Activated naive CD4-positive, alpha-beta T cell (primary cell): ENCODE results near the gene ZBTB40.

Experiments used
- DNase-seq, 4 experiments: peaks; one replicate each; lab custom pipeline; 2025; lab: John Stamatoyannopoulos, UW

ZBTB40 gene

DNA sequence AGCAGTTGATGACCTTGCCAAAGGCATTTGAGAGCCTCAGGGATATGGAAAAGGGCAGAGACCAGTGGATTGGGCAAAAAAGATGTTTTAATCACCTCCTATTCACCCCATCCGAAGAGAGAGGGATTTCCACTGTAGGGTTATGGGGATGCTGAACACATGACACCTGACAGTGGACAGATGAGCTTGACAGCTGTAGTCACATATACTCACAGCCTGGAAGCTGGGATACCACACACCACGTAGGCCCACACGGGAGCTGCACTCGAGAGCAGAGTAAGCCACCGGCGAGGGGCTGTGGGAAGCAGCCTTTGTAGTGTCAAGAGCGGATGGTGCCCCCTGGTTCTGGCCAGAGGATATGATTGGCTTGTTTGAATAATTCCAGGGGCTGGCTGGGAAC is 20.0 kb downstream of the ZBTB40 start:
- no peak for DNase-seq

DNA sequence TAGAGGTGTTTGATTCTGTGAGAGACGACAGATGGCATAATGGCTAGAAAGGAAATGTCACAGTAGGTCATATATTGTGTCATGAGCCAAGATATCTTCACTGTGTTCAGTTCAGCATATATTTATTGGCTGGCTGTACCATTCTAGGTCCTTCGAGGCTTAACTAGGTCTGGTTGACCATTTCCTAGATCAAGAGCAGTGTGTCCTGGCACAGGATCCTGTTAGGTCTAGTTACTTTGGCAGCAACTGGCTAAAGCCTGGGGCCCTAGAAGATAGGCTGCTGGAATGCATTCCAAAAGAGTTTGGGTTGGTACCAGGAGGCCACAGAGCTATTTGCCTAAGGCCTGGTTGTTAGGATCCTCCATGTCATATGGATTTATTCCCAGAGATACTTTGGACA is 20.9 kb downstream of the ZBTB40 start:
- DNase-seq = no peak

DNA sequence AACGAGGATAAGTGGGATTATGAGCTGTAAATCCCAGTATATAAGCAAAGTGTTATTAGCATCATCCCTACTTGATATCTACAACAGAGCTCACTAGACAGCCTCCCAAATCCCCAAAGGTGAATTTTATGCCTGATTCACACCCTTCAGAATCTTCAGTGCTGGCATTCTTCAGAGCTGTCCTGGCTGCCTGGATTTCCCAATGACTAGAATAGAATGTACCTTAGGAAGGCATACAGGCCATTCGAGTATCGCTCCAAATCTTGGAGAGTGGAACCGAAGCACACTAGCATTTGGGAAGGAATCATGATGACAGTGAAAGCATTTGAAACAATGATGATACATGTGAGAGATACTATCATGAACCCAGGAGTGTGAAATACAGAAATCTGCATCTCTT is 22.3 kb downstream of the ZBTB40 start:
- DNase-seq = no peak

DNA sequence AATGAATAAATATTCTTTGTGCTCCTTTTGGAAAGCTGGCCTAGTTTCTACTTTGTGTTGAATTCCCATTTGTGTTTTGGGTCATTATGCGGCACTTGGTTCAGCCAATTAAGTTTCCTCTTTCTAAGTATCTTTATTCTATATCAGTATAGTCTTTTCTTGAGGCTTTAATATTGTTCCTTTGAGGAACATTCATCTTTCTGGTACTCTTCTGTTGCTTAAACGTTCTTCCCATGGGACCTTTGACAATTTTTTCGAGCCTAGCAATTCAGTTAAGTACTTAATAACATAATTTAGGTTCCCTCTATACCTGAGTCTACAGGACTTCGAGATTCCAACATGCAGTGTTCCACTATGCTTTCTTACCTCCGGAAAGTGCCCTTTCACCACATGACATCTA is 24.9 kb downstream of the ZBTB40 start:
- no peak for DNase-seq

DNA sequence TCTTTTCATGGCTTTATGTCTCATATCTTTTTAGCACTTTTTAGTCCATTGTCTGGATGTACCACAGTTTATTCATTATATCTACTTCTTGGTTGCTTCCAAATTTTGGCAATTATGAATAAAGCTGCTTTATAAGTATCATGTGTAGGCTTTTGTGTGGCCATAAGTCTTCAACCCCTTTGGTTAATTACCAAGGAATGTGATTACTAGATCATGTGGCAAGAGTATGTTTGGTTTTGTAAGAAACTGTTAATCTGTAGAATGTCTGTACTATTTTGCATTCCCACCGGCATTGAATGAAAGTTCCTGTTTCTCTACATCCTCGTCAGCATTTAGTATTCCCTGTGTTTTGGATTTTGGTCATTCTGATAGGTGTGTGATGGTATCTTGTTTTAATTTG is 31.5 kb downstream of the ZBTB40 start:
- no peak for DNase-seq

DNA sequence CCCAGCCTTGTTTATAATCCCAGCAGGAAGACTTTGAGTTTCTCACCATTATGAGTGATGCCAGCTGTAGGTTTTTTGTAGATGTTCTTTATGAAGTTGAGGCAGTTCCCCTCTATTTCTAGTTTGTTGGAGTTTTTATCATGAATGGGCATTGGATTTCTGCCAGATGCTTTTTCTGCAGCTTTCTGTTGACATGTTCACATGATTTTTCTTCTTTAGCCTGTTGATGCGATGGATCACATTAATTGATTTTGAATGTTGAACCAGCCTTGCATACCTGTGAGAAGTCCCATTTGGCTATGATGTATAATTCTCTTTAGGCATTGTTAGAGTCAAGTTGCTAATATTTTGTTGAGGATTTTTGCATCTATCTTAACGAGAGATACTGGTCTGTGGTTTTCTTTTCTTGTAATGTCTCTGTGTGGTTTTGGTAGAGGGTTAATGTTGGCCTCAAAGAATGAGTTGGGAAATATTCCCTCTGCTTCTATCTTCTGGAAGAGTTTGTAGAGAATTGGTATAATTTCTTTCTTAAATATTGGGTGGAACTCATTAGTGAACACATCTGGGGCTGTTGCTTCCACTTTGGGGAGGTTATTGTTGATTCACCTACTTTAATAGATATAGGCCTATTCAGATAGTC is 33.2 kb downstream of the ZBTB40 start:
- DNase-seq = no peak

DNA sequence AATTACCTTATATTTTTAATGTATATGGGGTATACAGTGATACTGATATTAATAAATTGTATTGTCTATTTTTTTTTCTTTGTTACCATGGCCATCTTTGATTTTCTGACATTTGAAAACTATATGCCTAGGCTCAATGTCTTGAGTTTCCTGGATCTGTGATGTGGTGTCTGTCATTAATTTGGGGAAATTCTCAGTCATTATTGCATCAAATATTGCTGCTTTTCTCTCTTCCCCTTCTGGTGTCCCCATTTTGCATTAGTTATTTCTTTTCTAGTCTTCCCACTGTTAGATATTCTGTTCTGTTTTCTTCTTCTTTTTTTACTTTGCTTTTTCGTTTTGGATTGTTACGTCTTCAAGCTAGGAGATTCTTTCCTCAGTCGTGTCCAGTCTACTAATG is 33.8 kb downstream of the ZBTB40 start:
- DNase-seq = no peak

DNA sequence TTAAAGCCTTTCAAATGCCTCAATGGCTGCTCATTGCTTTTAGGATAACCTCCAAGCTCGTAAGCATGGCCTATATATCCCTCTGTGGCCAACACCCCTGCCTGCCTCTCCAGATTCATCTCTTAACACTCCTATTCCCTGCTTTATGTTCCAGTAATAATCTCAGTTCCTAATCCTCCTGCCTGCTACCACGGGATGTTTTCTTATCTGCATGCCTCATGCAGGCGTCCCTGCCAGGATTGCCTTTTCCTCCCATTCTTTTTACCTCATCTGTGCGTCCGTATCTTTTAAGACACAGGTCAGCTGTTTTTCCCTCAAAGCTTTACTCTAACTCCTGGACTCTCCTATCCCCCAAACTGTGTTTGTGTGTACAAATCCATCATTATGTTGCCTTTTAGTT is 36.1 kb downstream of the ZBTB40 start:
- DNase-seq = no peak

DNA sequence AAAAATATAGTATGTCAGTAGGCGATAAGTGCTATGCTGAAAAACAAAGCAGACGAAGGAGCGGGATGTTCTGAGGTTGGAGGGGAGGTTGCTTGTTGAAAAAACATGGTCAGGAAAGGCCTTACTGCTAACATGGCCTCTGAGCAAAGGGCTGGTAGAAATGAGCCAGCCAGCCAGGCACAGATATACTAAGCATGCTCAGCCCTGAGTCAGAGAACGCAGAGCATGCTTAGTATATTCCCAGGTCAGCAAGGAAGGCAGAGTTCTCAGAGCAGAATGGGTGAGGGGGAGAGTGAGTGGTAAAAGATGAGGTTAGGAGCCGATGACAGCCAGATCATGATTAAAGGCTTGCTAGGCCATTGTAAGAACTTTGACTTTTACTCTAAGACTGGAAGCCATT is 36.7 kb downstream of the ZBTB40 start:
- DNase-seq = no peak

DNA sequence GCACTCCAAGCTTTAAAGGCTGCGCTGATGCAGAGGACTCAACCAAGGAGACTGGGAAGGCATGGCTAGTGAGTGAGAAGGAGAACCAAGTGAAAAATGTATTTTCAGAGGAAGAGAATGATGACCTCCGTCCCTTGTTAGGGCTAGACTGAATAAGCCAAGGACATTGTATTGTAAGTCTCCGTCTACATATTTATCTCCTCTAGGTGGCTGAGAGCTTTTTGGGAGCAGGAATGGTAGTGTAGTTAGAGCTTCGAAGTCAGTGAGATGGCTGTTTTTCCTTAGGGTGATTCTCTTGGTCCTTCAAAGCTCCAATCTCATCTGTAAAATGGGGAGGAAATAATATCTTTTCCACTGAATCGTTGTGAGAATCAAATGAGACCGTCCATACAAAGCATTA is 37.6 kb downstream of the ZBTB40 start:
- no peak for DNase-seq

DNA sequence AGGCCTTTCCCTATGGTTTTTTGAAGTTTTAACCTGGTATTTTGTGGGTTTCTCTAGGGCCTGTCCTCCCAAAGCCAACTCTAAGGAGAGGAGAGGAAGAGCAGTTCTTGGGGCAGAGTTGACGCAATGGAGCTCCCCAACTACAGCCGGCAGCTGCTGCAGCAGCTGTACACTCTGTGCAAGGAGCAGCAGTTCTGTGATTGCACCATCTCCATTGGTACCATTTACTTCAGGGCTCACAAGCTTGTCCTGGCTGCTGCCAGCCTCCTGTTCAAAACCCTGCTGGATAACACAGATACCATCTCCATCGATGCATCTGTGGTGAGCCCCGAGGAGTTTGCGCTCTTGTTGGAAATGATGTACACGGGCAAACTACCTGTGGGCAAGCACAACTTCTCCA is 38.2 kb downstream of the ZBTB40 start:
- no peak for DNase-seq

DNA sequence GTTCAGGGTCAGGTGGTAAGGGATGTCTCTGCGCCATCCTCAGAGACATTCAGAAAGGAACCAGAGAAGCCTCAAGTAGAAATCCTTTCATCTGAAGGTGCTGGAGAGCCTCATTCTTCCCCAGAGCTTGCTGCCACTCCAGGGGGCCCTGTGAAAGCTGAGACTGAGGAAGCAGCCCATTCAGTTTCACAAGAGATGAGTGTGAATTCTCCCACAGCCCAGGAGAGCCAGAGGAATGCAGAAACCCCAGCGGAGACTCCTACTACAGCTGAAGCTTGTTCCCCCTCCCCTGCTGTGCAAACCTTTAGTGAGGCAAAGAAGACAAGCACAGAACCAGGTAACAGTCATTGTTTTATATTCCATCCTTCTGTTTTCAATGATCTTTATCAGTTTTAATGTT is 38.7 kb downstream of the ZBTB40 start:
- DNase-seq = no peak

DNA sequence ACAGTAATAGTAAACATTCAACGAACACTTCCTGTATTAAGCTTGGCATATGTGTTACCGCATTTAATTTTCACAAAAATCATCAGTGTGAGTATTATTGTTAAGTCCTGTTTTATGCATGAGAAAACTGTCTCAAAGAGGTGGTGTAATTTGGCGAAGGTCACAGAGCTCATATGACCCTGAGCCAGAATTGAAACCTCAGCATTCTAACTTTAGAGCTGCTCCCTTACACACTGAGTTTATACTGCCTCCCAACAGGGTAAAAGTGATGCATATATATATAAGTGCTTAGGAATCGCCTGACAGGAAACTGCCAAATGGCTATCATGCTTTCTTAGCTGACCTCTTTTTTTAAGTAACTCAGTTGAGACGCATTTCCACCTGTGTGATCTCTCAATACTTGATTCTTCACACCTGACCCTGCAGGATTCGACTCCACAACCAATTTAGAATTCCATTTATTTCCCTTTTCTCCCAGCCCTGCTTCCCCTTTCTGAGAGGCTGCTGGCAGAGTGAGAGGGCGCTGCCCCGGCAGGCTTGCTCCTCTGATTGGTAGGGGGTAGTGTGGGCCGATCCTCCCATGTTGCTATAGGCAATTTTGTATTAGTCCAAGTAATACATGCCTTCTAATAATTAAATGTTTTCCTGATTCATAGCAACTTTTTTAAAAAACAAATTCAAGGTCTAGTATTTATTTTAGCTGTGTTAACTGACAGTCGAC is 40.5 kb downstream of the ZBTB40 start:
- no peak for DNase-seq

DNA sequence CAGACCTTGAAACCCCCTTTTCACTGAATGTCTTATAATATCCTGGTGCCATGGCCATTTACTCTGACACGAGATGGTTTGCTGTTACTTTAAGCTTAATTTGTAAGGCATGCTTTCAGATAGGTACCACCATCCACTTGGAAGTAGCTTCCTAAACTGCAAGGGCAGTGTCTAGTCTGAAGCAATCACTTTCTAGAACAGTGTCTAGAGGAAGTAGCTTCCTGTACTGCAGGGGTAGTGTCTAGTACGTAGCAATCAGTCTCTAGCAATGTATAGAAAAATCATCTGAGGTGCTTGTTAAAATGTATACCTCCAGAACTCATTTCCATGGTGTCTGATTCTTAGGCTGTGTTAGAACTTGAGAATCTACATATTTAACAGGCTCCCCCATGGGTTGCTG is 42.5 kb downstream of the ZBTB40 start:
- no peak for DNase-seq

DNA sequence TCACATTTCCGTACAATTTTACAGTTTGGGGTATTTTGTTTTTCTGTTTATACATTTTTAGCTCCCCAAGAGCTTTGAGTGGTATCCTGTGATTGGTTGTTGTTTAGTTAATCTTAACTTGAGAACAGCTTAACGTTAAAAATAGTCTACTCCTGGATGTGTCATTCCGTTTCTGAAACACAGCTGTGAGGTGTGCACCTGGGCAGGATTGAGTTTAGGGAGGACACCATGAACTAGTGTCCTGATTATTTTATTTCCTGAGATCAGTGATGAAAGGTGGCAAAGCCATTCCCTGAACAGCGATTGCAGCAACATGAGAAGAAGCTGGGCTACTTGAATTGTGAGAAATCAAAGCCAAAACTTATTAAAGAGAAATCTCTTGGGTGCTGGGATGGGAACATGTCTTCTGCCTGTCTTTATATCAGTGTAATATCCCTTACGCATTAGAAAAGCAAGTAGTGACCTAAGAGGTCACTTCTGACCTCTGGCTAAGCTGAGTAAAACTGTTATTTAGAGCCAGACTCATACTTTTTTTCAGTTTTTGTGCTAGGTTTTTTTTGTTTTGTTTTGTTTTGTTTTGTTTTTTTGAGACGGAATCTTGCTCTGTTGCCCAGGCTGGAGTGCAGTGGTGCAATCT is 43.4 kb downstream of the ZBTB40 start:
- DNase-seq = no peak

DNA sequence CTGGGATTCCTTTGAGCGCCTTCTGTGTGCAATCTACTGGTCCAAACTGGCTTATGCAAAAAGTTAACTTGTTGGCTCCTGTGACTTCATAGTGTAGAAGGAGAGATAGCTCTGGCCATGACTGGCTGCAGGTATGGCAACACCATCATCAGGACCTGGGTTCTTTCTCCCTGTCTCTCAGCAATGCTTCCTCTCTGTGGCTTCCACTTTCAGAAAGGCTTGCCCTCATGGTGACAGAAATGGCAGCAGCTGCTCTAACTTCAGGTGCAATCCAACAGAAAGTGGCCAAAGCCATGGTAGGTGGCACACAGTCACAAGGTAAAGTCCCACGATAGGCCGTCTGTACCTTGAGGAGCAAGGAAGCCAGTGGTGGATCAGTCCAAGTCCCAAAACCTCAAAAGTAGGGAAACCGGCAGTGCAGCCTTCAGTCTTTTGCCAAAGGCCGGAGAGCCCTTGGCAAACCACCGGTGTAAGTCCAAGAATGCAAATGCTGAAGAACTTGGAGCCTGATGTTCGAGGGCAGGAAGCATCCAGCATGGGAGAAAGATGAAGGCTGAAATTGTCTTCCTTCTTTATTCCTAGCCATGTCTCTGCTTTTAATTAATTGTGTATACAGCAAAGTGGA is 45.0 kb downstream of the ZBTB40 start:
- DNase-seq = no peak

DNA sequence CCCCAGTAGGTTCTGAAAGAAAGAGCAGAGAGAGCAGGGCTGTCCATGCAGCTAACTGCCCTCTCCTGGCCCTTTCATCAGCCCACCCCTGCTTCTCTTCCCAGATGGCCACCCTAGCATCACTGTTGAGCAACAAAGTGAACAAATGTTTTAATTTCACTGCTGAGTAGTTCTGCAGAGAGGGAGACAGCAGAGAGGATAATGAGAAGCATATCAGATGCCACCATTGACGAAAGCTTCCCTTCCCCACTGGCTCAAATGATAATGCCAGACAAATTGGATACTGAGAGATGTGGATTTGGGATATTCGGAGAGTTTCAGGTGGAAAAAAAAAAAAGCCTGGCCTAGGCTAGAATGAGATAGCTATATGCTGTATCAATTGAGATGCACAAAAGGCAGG is 46.8 kb downstream of the ZBTB40 start:
- DNase-seq = no peak

DNA sequence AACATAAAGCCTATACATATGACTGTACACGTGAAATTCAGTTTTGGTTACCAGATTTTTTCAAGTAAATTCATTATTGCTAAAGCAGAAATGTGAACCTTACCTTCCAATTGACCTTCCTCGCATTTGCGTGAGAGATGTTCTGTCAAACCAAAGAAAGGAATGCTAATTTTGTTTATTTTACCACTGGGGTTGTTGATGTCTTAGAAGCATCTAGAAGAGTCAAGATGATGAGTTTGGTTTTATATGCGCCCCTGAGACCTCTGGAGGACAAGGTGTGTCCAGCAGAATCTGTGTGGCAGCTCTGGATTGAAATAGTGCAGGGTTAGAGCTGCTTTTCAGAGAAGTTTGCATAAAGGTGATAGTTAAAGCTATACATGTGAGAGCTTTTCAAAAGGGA is 48.4 kb downstream of the ZBTB40 start:
- no peak for DNase-seq

DNA sequence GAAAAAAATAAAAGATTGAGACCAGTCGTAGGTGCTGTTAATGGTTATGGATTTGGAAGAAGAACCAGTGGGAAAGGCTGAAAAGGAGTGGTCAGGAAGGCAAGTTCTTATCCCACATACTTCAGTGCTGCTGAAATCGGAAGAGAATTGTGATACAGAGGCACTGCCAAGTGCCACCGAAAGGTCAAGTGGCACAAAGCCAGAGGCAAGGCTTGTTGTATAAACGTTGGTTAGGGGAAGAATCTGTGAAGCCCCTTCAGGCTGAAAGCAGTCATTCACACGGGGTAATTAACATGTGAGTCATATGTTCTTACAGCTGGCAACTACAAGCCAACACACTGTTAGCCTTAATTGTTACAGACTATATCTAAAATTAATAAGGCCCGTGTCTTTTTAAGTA is 48.8 kb downstream of the ZBTB40 start:
- DNase-seq = no peak

DNA sequence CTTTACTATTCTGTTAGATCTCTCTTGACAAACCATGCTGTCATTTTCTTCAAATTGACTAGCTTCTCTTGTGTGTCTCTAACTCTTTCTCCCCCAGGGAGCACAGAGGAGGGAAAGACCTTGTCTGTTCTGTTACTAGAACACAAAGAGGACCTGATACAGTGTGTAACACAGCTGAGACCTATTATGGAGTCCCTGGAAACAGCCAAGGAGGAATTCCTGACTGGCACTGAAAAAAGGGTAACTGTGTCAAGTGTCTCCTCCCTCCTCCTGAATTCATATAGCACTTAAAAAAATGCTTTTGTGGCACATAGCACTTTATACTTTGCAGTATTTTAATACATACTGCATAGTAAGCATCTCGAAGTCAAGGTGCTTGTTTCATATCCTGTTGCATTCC is 50.6 kb downstream of the ZBTB40 start:
- no peak for DNase-seq

DNA sequence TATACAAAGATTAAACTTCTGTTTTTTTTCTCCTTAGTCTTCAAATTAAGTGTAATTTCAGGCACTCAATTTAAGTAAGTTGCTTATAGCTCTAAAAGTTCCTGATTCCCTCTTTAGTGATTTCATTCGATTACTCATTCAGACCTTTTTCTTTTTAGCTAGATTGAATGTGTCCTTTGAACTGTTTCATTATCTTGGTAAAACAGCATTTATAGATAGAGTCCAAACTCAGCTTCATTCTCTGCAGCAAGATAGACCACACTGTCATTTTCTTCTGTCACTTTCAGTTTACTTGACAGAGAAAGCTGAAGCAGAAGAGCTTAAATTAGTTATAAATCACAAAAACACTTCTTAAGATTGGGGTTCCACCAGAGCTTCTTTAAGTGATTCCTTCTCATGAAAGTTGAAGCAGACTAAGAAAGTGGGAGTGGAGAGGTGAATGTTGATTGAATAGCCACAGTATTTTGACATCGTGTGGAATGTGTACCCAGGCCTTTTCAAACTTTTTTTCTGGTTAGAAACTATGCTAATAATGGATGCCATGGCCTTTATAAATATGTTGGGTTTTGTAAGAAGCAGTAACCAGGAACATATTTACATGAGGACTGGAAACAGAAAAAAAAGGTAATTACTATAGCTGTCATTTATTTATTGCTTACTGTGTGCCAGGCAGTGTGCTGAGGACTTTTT is 52.2 kb downstream of the ZBTB40 start:
- no peak for DNase-seq

DNA sequence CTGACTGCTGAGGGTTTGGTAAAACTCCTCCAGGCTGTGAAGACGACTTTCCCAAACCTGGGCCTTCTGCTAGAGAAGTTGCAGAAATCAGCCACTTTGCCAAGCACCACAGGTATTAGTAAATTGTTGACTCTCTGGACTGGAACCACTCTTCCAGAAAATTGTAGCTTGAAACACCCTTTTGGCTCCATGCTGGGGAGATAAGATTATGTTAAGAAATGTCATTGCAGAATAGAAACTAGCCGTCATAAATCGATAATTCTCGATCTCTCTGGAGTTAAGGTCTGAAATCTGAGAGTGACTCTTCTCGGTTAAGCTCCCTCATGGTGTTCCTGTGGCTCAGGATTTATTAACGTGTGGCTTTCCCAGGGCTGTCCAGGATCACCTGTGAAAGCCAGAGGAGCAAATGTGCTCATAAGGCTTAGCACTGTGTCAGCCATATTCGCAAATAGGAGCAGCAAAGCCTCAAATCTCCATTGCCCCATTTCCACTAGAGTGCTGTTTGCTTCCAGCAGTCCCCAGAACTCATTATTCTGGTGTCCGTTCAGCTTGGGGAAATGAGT is 54.6 kb downstream of the ZBTB40 start:
- no peak for DNase-seq
